ENCODE results near the gene NOS1. TPM values are rescaled to one million over a fixed set of nuclear protein-coding genes. Genes with fewer than 3 reads are reported as not detected.

The NOS1 gene
- total RNA-seq, 4 donors from 2014 or later, result 6.4 to 39.9 (median 8.9) TPM

DNA sequence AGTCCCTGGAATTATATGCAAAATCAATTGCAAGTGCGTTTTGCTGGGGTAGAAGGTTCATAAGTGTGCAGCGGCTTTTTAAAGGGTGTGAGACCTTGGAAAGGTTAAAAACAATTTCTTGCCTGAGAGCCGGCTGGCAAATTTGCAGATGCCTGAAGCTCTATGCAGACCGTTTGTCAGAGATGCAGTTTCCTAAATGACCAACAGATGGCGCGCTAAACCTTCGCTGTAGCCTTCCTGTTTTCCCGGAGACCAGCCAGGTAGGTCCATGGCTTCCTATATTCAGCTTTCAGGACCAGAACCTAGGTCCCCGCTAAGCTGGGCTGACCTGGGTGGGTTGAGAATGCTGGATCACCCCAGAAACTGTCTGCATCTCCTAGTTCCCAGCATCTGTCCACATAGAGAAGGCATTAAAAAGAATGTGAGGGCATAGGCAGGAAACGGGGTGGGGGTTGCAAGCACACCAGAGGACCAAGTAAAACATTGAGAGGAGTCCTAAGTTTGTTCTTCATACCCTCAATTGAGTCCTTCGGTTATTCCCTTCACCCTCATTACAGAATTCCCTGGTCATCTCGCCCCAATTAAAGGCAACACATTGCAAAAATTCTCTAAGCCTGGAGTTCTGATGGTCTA, 5.7 kb upstream of the NOS1 start:
- H3K4me1 ChIP-seq, result peaks cover 8 to 9% of the 10 kb centered on the region in 2 donors
- peak overlapping the region in 3 of 4 donors; percentile 7 to 56 (median 10) for H3K27ac ChIP-seq
- intact Hi-C loops (cut with DNase I; ENCODE audit: low total_unique reads) (loop anchor here (1.0 to 10.0 kb wide), 5 partner anchors 75 to 470 kb away; no protein-coding TSS in a partner anchor), in situ Hi-C loops (cut with MboI; ENCODE audit: low sequenced_read_pairs in 4 of 4) (loop anchor here (5.0 to 25.0 kb wide), 5 partner anchors 218 to 470 kb away; no protein-coding TSS in a partner anchor)
- ATAC-seq (peak; percentile 68 to 81), DNase-seq (peak; percentile 68 to 78)
- H3K27me3 ChIP-seq, result no peaks in the 10 kb centered on the region
- TF ChIP-seq CTCF (IDR thresholded peaks at IDR 0.05 in 4 of 5, conservative IDR thresholded peaks at IDR 0.05 in 1 of 5), result peak; percentile 90 to 94 (median 91)
- TF ChIP-seq POLR2A (IDR thresholded peaks at IDR 0.05), result no peak
- H3K9me3 ChIP-seq, result no peaks in the 10 kb centered on the region
- no peaks in the 10 kb centered on the region for H3K36me3 ChIP-seq
- no peak overlapping the region for H3K4me3 ChIP-seq

DNA sequence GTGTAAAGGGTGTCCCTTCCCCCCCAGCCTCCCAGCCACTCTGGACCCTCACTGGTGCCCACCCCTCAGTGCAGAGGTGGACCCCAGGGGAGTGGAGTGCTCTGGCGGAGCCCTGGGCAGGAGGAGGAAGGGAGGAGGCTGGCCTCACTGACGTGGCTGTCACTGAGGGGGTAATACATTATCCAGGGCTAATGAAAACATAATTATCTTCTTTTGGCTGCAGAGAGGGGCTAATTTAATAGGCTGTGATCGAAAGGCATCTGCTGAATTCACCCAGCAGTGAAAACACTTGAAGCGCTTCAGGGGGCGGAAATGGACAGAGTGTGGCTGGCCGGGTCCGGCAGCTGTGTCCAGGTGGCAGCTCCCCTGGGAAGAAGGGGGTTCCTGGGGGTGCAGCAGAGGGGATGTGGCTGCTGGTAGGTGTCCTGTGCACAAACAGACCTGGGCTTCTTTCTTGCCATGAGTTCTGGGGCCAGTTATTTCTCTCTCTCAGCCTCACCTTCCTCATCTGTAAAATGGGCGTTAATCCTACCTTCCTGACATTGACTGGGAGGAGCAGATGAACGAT, 3.7 kb upstream of the NOS1 start:
- in situ Hi-C loops (cut with MboI; ENCODE audit: low sequenced_read_pairs in 4 of 4), result loop anchor here (5.0 to 25.0 kb wide), 5 partner anchors 220 to 472 kb away; no protein-coding TSS in a partner anchor
- H3K27me3 ChIP-seq, result peaks cover 0 to 5% (median 0%) of the 10 kb centered on the region in 3 donors
- TF ChIP-seq CTCF (IDR thresholded peaks at IDR 0.05 in 4 of 5, conservative IDR thresholded peaks at IDR 0.05 in 1 of 5) (no peak), POLR2A (IDR thresholded peaks at IDR 0.05) (no peak)
- H3K4me3 ChIP-seq, result no peak overlapping the region
- no peaks in the 10 kb centered on the region for H3K36me3 ChIP-seq
- intact Hi-C loops (cut with DNase I; ENCODE audit: low total_unique reads), result loop anchor here (5.0 to 10.0 kb wide), 2 partner anchors 167 to 310 kb away; no protein-coding TSS in a partner anchor
- DNase-seq (no peak), ATAC-seq (no peak)
- H3K9me3 ChIP-seq, result no peaks in the 10 kb centered on the region
- H3K4me1 ChIP-seq, result peaks cover 4 to 9% of the 10 kb centered on the region in 2 donors
- H3K27ac ChIP-seq, result no peak overlapping the region

DNA sequence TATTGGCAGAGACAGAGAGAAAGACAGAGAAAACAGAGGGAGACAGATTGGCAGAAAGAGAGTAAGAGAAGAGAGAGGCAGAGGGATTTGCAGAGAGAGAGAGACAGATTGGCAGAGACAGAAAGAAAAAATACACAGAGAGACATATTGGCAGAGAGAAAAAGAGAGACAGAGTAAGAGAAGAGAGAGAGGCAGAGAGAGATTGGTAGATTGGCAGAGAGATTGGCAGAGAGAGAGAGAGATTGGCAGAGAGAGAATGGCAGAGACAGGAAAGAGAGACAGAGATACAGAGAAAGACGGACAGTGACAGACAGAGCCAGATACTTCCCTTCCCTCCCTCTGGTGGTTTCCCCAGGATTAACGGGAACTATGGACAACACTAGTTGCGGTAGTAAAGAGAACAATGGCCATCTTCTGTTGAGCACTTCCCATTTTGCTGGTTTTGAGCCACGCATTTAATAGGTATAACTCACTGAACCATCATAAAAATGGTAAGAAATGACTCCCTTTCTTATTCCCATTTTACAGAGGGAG, 2.6 kb upstream of the NOS1 start:
- Histone ChIP-seq H3K9me3 (no peaks in the 10 kb centered on the region), H3K27ac (no peak overlapping the region), H3K27me3 (peaks cover 0 to 5% (median 0%) of the 10 kb centered on the region in 3 donors), H3K36me3 (no peaks in the 10 kb centered on the region), H3K4me1 (peaks cover 4 to 9% of the 10 kb centered on the region in 2 donors), H3K4me3 (no peak overlapping the region)
- in situ Hi-C loops (cut with MboI; ENCODE audit: low sequenced_read_pairs in 4 of 4) (loop anchor here in 3 of 4 donors (10.0 to 25.0 kb wide), 3 partner anchors 221 to 473 kb away; no protein-coding TSS in a partner anchor), intact Hi-C loops (cut with DNase I; ENCODE audit: low total_unique reads) (loop anchor here (10.0 kb wide), 1 partner anchor 311 kb away; no protein-coding TSS in a partner anchor)
- ATAC-seq (no peak), DNase-seq (no peak)
- no peak for TF ChIP-seq POLR2A (IDR thresholded peaks at IDR 0.05)
- TF ChIP-seq CTCF (IDR thresholded peaks at IDR 0.05 in 4 of 5, conservative IDR thresholded peaks at IDR 0.05 in 1 of 5), result no peak

GRCh38 chr12:117363056-117363662, 1.7 kb upstream of the NOS1 start:
- Histone ChIP-seq H3K4me1 (peaks cover 4 to 9% of the 10 kb centered on the region in 2 donors), H3K36me3 (no peaks in the 10 kb centered on the region), H3K4me3 (no peak overlapping the region), H3K9me3 (no peaks in the 10 kb centered on the region), H3K27ac (no peak overlapping the region), H3K27me3 (peaks cover 0 to 5% (median 0%) of the 10 kb centered on the region in 3 donors)
- ATAC-seq (no peak), DNase-seq (no peak)
- no peak for TF ChIP-seq CTCF (IDR thresholded peaks at IDR 0.05 in 4 of 5, conservative IDR thresholded peaks at IDR 0.05 in 1 of 5)
- TF ChIP-seq POLR2A (IDR thresholded peaks at IDR 0.05), result no peak
- in situ Hi-C loops (cut with MboI; ENCODE audit: low sequenced_read_pairs in 4 of 4) (loop anchor here in 3 of 4 donors (10.0 to 25.0 kb wide), 3 partner anchors 222 to 474 kb away; no protein-coding TSS in a partner anchor), intact Hi-C loops (cut with DNase I; ENCODE audit: low total_unique reads) (loop anchor here (10.0 kb wide), 1 partner anchor 312 kb away; no protein-coding TSS in a partner anchor)
